HG03139 (cell line): ENCODE data around the gene GRM3.
"Not testable (repeated sequence)": the region's sequence is repeated elsewhere in the genome, so short reads cannot be mapped to it uniquely, and the experiment has no call there.

ENCODE experiments used
- ATAC-seq: cut with Tn5 transposase; IDR thresholded peaks from one replicate; pipeline ENCODE4 v1.9.1; 2021; ENCODE audit not compliant: unreplicated experiment

The GRM3 gene

DNA sequence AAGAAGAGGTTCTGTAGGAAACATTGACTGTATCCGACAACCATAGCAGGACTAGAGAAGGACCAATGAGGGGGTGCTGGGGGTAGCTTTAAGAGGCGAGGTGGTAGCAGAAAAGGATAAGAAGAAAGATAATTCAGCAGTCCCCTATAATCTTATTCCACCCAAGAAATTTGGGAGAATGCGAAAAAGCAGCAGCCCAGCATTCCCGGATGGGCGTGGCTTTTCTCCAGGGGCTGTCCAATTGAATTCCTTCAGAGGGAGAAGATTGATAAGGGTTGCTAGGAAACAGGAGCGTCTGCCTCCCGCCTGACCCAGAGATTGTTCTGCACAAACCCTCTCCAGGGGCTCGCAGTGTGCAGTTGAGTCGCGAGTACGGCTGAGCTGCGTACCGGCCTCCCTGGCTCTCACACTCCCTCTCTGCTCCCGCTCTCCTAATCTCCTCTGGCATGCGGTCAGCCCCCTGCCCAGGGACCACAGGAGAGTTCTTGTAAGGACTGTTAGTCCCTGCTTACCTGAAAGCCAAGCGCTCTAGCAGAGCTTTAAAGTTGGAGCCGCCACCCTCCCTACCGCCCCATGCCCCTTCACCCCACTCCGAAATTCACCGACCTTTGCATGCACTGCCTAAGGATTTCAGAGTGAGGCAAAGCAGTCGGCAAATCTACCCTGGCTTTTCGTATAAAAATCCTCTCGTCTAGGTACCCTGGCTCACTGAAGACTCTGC is at the start of gene GRM3:
Gene GRM3, plus strand, starts transcription at position 349 of the 721 bp plus-strand sequence. CDS start 121,237 bp downstream, outside the sequence.
- ATAC-seq = no peak

DNA sequence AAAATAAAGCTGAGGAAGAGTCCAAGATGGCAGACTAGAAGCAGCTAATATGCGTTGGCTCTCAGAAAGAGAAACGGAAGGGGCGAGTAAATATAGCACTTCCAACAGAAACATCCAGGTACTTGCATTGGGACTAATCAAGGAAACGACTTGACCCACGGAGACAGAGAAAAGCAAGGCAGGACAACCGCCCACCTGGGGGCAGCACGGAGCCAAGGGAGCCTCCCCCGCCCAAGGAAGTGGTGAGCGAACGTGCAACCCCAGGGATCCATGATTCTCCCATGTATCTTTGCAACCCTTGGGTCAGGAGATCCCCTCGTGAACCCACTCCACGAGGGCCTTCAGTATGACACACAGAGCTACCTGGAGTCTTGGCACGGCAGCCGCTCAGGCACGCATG is 45.4 kb upstream of the GRM3 start:
- no peak for ATAC-seq

DNA sequence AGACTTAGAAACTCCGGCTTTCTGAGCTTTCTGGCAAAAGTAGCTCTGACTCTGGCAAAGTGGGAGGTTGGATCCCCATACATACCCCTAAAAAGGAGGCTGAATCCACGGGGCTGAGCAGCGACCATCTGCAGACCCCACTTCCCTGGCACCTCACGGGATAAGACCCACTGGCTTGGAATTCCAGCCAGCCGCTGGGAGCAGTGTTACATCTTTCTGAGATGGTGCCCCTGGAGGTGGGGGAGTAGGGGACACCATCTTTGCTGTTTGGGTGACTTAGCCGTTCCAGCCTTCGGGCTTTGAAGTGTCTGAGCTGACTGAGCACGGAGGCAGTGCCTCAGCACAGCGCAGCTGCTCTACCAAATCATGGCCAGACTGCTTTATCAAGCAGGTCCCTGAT is 45.0 kb upstream of the GRM3 start:
- ATAC-seq = no peak

DNA sequence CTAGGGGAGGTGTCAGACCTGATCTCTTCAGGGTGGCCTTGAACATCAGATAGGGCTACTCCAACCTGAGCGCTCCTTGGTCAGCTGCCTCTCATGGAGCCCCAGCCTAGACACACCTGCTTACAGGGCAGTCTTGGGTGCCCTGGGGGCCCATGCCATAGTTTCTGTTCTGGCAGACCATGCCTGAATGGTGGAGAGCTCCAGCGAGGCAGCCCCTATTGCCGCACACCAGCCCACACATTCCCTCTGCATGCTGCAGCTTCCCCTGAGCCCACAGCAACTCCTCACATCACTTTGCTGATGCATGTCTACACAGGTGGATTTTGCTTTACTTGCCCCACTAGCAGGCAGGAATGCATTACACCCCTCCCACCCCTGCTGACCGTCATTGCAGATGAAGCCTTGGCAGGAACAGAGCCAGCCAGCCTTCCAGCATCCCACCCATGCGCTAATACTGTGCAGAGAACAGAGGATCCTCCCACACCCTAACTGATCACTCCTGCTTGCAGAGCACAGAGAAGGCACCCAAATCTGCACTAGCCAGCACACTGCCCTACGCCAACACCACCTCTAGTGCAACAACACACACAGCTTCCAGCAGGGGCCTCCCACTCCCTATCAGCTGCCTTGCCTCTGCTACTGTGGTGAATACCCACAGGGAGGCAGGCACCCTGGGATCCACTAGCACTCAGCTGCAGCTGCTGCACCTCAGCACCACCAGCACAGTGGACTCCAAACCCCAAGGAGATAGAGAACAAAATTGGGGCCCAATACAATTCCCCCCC is 43.0 kb upstream of the GRM3 start:
- ATAC-seq = no peak

DNA sequence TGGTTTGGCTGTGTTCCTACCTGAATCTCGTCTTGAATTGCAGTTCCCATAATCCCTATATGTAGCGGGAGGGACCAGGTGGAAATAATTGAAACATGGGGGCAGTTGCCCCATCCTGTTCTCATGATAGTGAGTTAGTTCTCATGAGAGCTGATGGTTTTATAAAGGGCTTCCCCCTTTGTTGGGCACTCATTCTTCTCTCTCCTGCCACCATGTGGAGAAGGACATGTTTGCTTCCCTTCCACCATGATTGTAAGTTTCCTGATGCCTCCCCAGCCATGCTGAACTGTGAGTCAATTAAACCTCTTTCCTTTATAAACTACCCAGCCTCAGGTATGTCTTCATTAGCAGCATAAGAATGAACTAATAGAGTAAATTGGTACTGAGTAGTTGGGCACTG is 28.0 kb upstream of the GRM3 start:
- not testable (repeated sequence) for ATAC-seq

DNA sequence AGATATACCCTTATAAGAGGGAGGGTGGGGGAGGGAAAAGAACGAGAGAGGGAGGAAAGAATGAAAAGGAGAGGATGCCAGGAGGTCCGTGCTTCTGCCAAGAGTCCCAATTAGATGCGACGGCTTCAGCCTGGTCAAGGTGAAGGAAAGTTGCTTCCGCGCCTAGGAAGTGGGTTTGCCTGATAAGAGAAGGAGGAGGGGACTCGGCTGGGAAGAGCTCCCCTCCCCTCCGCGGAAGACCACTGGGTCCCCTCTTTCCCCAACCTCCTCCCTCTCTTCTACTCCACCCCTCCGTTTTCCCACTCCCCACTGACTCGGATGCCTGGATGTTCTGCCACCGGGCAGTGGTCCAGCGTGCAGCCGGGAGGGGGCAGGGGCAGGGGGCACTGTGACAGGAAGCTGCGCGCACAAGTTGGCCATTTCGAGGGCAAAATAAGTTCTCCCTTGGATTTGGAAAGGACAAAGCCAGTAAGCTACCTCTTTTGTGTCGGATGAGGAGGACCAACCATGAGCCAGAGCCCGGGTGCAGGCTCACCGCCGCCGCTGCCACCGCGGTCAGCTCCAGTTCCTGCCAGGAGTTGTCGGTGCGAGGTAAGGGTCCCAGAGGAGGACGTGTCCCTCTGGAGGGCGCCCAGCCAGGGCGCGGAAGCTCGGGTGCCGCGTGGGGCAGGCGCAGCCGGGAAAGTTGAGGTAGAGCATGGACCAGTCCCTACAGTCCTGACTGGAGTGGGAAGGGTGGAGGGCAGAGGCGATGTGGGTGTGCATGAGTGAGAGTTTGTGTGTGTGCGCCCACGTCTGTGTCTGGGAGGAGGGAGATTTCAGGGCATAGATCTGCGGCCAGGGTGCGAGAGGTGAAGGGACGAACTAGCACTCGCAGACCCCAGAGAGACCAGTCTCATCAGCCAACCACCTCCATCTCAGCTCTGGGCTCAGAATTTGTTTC is 844 bp downstream of the GRM3 start:
- ATAC-seq = no peak

DNA sequence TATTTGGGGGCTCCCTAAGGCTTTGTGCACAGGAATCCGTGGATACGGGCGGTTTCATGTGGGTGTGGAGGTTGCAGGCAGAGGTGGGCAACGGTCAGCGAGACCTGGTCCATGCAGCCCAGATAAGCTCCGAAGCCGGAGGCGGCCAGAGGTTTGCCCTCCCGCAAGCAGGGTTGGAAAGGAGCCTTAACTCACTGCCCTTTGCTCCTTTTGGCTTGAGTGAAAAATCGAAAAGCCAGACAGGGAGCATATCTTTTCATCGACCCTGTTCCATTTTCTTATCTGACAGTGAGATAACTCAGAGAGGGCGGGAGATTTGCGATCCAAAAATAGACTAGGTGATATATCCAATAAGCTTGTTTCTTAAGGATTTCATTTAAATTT is 1.5 kb downstream of the GRM3 start:
- no peak for ATAC-seq

DNA sequence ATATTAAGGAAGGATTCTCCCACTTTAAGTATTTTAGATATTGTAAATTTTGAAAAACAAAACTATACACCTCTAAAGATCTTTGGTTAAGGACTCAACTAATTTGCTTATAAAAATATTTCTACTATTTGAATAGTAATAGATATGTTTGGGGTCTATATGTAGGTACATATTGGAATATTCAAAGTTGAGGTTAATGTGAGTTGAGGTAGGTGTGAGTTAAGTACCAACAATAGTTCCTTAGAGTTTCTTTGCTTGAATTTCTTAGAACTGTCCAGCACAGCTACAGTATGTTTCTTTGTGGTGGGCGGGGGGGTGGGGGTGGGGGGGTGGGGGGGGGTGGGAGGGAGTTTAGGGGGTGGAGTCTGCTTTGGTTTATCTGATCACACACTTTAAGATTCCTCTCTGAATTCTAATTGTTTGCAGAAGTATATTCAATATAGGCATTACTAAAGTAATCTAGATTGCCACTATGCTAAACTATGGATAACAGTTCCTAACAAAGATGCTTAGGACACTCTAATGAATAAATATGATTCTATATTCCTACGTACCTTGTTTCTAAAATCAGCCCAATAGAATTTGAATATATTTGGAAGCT is 2.1 kb downstream of the GRM3 start:
- ATAC-seq = no peak

DNA sequence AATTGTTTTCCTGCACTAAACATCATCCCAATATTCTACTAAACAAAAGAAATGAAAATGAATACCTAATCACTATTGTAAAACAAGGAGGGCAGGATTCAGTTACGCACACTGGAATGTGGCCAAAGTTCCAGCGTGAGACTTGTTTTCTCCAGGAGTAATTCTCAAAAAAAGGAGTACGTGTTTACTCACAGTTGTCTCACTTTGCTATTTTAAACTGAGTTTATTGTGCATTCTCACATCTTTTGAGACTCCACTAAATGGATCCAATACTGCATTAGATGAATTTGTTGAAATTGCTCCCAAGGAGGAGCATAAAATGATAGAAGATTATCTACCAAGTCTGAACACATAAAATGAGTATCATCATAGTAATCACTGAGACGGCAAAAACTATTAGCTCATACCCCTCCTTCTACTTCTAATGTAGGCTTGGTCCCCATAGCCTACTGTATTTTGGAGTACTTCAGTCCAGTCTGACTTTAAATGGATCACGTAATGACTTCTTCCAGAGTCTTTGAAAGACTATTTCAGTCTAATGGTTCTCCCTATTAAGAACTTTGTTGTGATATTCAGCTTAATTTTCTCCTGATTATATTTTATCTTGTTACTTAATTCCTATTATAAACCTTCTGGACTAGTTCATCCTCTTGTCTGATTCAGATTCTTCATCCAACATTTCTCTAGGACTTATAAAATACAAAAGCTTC is 3.8 kb downstream of the GRM3 start:
- no peak for ATAC-seq

DNA sequence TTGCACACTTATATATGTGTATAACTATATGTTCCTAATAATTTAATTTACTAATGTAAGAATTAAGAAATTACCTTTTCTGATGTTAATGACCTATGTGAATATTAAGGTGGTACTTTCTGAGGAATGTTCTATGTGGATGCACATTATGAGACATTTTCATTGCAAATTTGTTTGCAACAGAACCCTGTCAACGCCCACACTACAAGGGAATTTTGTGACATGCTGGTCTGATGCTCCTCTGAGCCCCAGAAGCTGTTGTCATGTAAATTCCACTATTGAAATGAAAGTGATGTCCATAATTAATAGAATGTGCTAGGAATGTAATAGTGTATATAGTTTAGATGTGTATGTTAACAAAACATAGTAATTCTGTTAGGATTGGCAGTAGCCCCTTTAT is 4.5 kb downstream of the GRM3 start:
- ATAC-seq = no peak

DNA sequence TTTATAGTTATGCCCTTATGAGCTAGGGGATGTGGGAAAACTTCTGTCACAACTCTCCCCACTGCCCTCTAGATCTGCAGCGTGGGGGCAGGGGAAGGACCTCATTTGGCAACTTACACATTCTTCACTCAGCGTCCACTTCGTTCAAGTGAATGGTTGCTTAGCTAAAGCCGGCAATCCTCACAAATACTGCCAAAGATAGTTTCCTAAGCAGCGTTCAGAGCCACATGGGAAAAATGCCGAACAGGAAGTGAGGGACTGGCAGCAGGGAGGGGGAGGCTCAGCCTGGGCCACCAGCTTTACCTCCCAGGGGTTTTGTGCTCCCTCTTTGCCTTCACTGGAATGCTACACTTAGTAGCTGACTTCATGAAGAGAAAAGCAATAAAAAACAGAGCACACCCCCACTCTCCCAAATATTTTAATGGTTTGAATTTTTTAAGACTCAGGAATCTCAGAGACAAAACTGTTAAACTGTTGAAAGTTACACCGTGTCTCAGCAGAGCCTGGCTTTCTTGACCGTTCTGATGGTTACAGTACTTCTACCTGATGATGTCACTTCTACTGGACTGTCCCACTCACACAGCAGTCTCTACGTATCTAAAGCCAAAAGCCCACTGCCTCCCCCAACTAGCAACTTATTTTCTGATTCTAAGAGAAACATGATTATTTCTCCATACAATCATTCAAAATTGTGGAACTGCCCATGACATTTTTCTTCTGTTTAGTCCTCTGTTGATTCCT is 10.4 kb downstream of the GRM3 start:
- ATAC-seq = no peak

DNA sequence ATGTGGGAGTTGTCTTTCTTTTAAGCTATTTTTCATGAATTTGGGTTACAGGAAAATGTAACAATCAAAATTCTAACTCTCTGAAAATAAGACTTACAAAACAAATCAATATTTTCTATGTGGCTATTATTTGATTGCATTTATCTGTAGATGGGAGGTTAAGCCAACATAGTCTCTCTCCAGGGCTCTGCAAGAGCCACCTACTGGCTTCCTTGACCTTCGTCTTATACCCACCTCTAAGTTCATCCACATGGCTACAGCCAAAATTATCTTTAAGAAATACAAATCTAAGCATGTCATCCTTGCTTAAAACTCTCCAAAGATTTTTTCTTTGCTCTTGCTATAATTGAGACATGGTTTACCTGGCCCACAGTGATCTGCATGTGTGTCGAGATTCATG is 14.2 kb downstream of the GRM3 start:
- ATAC-seq = no peak

DNA sequence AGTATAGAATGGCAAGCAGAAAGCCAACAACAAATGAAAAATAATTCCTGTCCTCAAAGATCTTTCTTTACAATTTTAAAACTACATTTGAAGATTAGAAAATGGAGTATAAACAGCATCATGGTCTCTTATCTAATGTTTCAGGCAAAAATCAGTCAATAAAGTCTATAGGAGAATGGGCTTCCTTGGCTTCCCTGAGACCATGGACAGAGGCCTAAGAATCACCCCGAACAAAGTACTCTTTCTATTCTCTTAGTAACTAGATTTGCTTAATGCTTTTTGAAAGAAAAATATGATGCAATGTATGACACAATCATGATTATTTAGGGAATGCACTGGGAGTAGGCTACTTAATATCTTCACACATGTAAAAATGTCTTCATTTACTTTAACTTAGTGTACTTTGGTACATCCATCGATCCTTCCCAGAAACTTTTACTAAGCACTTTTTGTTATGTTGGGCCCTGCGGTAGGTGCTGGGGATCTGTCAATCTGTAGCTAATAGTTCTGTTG is 17.3 kb downstream of the GRM3 start:
- ATAC-seq = no peak

DNA sequence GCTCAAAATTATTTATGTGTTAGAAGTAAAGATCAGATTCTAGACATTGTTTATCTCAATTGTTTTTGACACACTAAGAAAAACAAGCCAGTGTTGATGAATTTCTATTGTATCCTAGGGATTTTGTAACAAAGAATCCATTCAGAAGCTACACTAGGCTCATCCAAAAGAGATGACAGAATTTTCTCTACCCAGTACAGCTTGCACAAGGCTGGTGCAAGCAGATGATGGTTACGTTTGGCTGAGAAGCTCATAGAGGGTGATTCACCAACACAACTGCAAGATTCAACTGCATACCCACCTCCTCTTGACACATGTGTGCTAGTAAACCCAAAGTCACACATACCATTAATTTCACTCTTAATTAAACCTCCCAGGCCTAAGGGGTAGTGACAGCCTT is 20.8 kb downstream of the GRM3 start:
- ATAC-seq = no peak

DNA sequence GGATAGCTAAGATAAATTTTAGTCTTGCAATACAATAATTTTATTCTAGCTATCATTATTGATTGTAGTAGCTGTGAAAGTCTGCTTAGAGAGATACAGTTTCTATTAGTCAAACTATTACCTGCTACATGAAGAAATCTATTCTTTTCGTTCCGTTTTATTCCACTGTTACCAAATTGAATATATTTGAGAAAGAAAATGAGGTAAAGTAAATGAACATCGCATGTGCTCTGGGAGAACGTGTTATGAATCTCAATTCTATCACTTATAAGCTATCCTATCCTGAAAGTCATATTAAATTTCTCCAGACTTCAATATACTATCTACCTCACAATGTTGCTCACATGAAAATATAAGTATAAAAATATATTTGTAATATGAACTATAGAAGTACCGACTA is 21.3 kb downstream of the GRM3 start:
- no peak for ATAC-seq

DNA sequence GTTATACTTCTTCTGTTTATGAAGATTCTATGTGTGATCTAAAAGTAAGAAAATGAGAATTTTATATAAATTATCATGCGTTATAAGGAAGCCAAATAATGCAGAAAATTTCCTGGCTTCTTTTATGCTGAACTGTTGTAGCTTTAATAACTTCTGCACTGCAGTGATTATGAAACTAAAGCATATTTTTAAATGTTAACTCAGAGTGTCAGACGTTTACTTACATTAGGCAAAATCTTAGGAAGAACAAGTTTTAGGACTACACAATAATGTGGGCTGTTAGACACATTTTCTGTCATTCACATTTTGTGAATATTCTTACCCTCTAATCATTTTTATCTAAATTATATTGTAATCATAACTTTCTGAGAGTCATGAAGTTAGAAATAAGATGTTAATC is 22.0 kb downstream of the GRM3 start:
- ATAC-seq = no peak

DNA sequence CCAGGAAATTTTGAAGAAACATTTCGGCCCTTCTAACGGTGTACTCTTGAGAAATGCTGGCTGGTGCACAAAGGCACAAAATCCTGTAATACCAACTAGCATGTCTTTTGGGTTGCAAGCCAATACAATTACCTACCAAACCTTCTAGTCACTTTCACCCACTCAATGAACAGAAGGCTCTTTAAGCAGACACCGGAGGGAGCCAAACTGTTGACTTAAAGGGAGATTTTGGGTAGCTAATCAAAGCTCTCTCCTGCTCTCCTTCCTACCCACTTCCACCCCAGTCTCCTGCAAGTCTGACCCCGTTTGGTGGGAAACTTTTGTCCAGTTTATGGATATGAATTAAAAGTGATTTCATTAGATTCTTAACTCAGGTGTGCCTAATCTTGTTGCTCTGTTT is 24.0 kb downstream of the GRM3 start:
- no peak for ATAC-seq

DNA sequence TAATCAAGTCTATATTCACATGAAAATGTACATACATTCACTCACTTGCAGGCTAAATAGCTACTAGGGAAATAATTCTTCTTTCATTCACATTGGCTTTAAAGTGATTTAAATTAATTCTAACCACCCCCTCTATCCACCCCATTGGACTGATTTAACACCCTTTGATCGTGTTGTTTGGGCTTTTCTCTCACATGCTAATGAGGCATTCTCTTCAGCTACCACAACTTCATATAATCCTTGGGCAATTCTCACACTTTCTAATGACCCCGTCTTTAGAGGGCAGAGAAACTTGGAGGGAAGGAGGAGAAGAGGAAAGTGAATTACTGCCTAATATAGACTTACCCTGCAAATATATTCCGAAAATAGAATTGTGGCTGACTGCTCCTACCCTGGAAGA is 24.6 kb downstream of the GRM3 start:
- ATAC-seq = no peak

DNA sequence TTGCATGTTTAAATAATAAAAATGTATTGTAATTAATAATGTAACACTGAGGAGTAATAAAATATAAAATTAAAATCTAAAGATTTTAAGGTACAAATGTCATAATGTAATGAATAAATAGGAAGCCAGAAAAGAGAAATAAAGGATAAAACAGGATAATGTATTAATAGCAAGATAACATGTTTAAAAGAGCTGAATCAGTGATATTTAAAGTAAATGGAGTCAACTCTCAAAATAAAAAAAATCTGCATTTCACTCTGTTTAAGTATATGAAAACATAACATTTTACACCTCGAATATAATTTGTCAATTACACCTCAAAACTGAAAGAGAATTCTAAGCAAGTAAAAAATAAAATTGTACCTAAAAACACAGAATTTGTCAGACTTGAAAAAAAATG is 44.1 kb downstream of the GRM3 start:
- ATAC-seq = no peak

DNA sequence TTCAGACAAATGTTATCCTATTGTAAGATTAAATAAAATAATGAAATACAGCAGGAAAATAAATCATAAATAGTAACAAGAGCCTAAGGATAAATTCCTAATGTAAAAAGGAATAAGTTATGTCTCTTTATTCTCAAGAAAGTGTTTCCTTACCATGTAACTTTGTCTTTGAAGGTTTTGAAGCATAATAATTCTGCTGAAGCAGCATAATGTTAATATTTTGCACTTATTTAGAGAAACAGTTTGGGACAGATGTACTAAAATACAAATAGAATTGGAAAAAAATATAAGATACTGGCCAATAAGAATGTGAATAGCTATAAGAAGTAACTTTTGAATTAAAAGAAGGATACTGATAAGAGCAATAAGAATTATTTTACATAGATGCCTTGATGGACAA is 45.7 kb downstream of the GRM3 start:
- no peak for ATAC-seq
